ENCODE data around the gene RIMS4.

- TF ChIP-seq SIN3A (IDR thresholded peaks at IDR 0.05; ENCODE audit: borderline replicate concordance, insufficient read depth, low read depth, low read length) (no peak), TCF7L2 (IDR thresholded peaks at IDR 0.05; ENCODE audit: low read depth, low read length) (no peak)
- TF ChIP-seq, protein P1, sequence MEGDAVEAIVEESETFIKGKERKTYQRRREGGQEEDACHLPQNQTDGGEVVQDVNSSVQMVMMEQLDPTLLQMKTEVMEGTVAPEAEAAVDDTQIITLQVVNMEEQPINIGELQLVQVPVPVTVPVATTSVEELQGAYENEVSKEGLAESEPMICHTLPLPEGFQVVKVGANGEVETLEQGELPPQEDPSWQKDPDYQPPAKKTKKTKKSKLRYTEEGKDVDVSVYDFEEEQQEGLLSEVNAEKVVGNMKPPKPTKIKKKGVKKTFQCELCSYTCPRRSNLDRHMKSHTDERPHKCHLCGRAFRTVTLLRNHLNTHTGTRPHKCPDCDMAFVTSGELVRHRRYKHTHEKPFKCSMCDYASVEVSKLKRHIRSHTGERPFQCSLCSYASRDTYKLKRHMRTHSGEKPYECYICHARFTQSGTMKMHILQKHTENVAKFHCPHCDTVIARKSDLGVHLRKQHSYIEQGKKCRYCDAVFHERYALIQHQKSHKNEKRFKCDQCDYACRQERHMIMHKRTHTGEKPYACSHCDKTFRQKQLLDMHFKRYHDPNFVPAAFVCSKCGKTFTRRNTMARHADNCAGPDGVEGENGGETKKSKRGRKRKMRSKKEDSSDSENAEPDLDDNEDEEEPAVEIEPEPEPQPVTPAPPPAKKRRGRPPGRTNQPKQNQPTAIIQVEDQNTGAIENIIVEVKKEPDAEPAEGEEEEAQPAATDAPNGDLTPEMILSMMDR (IDR thresholded peaks at IDR 0.05) = no peak
Measured at GRCh38 chr20:44716309-44717106, 93.8 kb downstream of the RIMS4 start.
